Right atrium auricular region (tissue), 2 donors: Measurements from ENCODE around the gene HOXC13. TPM values are rescaled to one million over a fixed set of nuclear protein-coding genes. Genes with fewer than 3 reads are reported as not detected.
A peak's percentile ranks its signal among the peaks of the same experiment; 100 is the strongest.

Experiments used
- DNase-seq: peaks from one replicate; pipeline ENCODE4 v3.0.0-alpha.2; 2019; ENCODE audit warnings: low spot score
- H3K27ac ChIP-seq, 2 donors: fragments of 200-600 bp; sonication (generic); 1 replicate in 1 of 2; 2 replicates in 1 of 2; pipeline ENCODE4 v1.5.1; 2016 to 2019
- H3K27me3 ChIP-seq, 2 donors: fragments of 200-600 bp; sonication (generic); one replicate each; pipeline versions ENCODE4 v1.5.1 to v1.6.0; 2017 to 2019
- H3K36me3 ChIP-seq: fragments of 200-600 bp; sonication (generic); one replicate; pipeline ENCODE4 v1.5.1; 2016
- H3K4me1 ChIP-seq, 2 donors: fragments of 200-600 bp; sonication (generic); one replicate each; pipeline versions ENCODE4 v1.5.1 to v1.6.0; 2017 to 2019
- H3K4me3 ChIP-seq, 2 donors: fragments of 200-600 bp; sonication (generic); 1 replicate in 1 of 2; 2 replicates in 1 of 2; pipeline ENCODE4 v1.5.1; 2017 to 2019; ENCODE audit warnings: mild to moderate bottlenecking in 1 of 2, moderate library complexity in 1 of 2
- H3K9me3 ChIP-seq, 2 donors: fragments of 200-600 bp; sonication (generic); one replicate each; pipeline ENCODE4 v1.5.1; 2019
- CTCF ChIP-seq, 2 donors: fragments of 200-600 bp; sonication (generic); IDR thresholded peaks; one replicate each; pipeline ENCODE4 v1.5.1; 2019; ENCODE audit warnings: antibody characterized with exemption in 2 of 2
- microRNA counts, 2 donors: library from miRNA; unstranded; fragments of <30 nt; microRNA quantifications; one replicate each; lab custom pipeline; 2016 to 2017
- microRNA-seq, 2 donors: library from miRNA; unstranded; fragments of <30 nt; microRNA quantifications; one replicate each; pipeline ENCODE4, GENCODE V29; 2016 to 2017; ENCODE audit warnings: borderline number of aligned reads in 2 of 2, borderline replicate concordance in 1 of 2
- total RNA-seq, 2 donors: library from RNA; depleted of rRNA; stranded (reverse); fragments of >200 nt; gene quantifications; one replicate each; pipeline ENCODE4 v1.1.0, GENCODE V29; 2016

HOXC13 gene
- total RNA-seq, 2 donors from 2014 or later: not detected

- Histone ChIP-seq H3K4me3 (peak overlapping the region; percentile 28 to 49), H3K27ac (no peak overlapping the region), H3K4me1 (peaks cover 0 to 38% of the 10 kb centered on the region in 2 donors), H3K9me3 (no peaks in the 10 kb centered on the region), H3K27me3 (peaks cover 74 to 94% of the 10 kb centered on the region in 2 donors), H3K36me3 (no peaks in the 10 kb centered on the region)
- DNase-seq: no peak
- TF ChIP-seq CTCF (IDR thresholded peaks at IDR 0.05): no peak
These were observed 57.0 kb downstream of the HOXC13 start for GRCh38 chr12:53995378-53996239.

MicroRNAs encoded within 50 kb of the gene (microRNA counts, 767-probe panel; counts per million panel counts)
- 0 to 1,689 counts per million in 2 donors for microRNA hsa-miR-196a-5p (lab: Ali Mortazavi, UCI)

Small RNAs within 50 kb of the gene (microRNA-seq; reads per million reads assigned to microRNA genes)
- 1.4 to 2.8 reads per million in 2 donors for gene MIR196A2

Other genes starting within 250 kb of the HOXC13 start
- gene CALCOCO1, start 211.4 kb upstream of the HOXC13 start, total RNA-seq: 100 to 1,000 TPM; 182 to 232 TPM
- gene CISTR, start 186.9 kb upstream of the HOXC13 start, total RNA-seq: 1 to 10 TPM in 1 of 2 donors, not detected in 1; 3.7 TPM
- not detected for gene HOXC12, start 16.1 kb downstream of the HOXC13 start, total RNA-seq
- not detected for gene HOXC11, start 34.3 kb downstream of the HOXC13 start, total RNA-seq
- gene HOTAIR, start 36.1 kb downstream of the HOXC13 start, total RNA-seq: not detected
- gene HOXC10, start 46.3 kb downstream of the HOXC13 start, total RNA-seq: not detected
- not detected for gene HOXC9, start 61.3 kb downstream of the HOXC13 start, total RNA-seq
- gene HOXC8, start 70.2 kb downstream of the HOXC13 start, total RNA-seq: not detected
- not detected for gene HOXC6, start 89.6 kb downstream of the HOXC13 start, total RNA-seq
- under 1 TPM in 1 of 2 donors, not detected in 1; 0.33 TPM for gene HOXC5, start 94.2 kb downstream of the HOXC13 start, total RNA-seq
- under 1 TPM in 1 of 2 donors, not detected in 1; 0.20 TPM for gene HOXC4, start 115.0 kb downstream of the HOXC13 start, total RNA-seq